ENCODE measurements around the gene DGCR8.

Gene DGCR8

DNA sequence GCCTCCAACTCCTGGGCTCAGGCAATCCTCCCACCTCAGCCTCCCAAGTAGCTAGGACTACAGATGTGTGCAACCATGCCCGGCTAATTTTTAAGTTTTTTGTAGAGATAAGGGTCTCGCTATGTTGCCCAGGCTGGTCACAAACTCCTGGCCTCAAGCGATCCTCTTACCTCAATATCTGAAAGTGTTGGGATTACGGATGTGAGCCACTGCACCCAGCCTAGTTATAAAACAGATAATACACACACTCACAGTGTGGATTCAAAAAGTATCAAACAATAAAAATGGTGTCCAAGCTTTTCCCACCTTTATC, 71.2 kb downstream of the DGCR8 start:
- H3K4me3 ChIP-seq (ENCODE audit: low read depth, low read length): no peak overlapping the region
- TF ChIP-seq, protein P1, sequence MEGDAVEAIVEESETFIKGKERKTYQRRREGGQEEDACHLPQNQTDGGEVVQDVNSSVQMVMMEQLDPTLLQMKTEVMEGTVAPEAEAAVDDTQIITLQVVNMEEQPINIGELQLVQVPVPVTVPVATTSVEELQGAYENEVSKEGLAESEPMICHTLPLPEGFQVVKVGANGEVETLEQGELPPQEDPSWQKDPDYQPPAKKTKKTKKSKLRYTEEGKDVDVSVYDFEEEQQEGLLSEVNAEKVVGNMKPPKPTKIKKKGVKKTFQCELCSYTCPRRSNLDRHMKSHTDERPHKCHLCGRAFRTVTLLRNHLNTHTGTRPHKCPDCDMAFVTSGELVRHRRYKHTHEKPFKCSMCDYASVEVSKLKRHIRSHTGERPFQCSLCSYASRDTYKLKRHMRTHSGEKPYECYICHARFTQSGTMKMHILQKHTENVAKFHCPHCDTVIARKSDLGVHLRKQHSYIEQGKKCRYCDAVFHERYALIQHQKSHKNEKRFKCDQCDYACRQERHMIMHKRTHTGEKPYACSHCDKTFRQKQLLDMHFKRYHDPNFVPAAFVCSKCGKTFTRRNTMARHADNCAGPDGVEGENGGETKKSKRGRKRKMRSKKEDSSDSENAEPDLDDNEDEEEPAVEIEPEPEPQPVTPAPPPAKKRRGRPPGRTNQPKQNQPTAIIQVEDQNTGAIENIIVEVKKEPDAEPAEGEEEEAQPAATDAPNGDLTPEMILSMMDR (IDR thresholded peaks at IDR 0.05; ENCODE audit: insufficient read depth, low read length, missing control alignments): no peak
- no peak for DNase-seq (ENCODE audit: low read depth, low spot score)
- ChIA-PET POLR2A (no interaction called here), CTCF (interaction anchor here (1.1 kb wide), 1 partner anchor 14 kb away, joined by 3 read pairs; no protein-coding TSS in a partner anchor)

DNA sequence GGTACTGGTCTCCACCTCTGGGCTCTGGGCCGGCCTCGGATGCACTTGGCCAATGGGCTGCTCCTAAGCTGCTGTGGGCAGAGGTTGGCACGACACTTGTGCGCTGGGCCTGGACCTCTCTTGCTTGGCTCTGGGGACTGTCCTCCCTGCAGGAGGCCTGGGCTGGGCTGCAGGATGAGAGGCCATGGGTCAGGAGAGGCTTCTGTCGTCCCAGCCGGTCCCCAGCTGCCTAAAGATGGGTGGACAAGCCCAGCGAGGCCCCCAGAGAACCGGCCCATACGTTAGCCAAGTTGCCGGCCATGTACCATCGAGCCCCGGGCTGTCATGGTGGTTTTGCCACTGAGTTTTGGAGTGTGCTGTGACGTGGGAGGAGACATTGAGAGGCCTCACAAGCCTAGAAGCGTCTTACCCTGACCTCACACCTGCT, 72.4 kb downstream of the DGCR8 start:
- DNase-seq (ENCODE audit: low read depth, low spot score): no peak
- TF ChIP-seq, protein P1 (IDR thresholded peaks at IDR 0.05; ENCODE audit: insufficient read depth, low read length, missing control alignments): no peak
- CTCF ChIA-PET: no interaction called here
- no peak overlapping the region for H3K4me3 ChIP-seq (ENCODE audit: low read depth, low read length)
- POLR2A ChIA-PET: no interaction called here

DNA sequence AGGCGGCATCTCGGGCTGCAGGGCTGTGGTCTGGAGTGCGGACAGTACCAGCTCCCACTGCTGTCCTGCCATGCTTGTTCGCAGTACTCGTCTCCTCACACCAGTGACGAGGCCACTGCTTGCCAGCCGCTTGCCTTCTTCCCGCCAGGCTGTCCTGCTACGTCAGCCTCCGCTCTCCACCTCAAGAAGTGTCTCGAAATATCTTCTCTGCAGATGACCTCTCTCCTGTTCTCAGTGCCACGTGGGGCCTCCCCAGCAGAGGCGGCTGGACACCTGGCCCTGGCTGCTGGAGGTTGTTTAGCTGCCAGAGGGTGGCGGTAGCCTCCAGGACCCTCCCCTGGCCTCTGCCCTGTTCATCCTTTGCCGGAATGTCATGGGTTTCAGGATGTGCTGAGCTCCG, 73.9 kb downstream of the DGCR8 start:
- DNase-seq (ENCODE audit: low read depth, low spot score): no peak
- TF ChIP-seq, protein P1 (IDR thresholded peaks at IDR 0.05; ENCODE audit: insufficient read depth, low read length, missing control alignments): no peak
- H3K4me3 ChIP-seq (ENCODE audit: low read depth, low read length): no peak overlapping the region
- POLR2A ChIA-PET: no interaction called here
- CTCF ChIA-PET: interaction anchor here (1.2 to 5.6 kb wide), 5 partner anchors 9 to 303 kb away, joined by 3 to 89 read pairs (median 4); no protein-coding TSS in a partner anchor

DNA sequence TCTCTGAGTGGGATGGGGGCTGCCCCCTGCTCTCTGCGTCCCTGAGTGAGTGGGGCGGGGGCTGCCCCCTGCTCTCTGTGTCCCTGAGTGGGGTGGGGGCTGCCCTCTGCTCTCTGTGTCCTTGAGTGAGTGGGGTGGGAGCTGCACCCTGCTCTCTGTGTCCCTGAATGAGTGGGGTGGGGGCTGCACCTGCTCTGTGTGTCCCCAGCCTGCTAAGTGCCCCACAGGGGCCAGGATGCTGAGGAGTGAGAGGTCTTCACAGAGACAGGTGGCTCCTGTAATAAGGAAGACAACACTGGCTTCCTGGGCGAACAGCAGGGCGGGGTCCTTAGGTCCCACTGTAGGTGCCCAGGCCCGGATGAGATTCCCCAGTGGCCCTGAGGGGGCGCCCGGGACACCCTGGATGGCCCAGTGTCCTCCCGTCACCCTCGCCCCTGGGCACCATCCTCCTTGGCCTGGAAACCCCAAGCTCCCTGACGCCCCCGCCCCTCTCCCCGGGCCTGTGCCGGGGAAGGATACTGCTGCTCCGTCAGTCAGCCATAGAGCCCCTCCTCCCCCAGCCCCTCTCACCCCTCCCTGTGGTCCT, 74.7 kb downstream of the DGCR8 start:
- peak overlapping the region; percentile 43 for H3K4me3 ChIP-seq (ENCODE audit: low read depth, low read length)
- no peak for DNase-seq (ENCODE audit: low read depth, low spot score)
- POLR2A ChIA-PET: no interaction called here
- TF ChIP-seq, protein P1 (IDR thresholded peaks at IDR 0.05; ENCODE audit: insufficient read depth, low read length, missing control alignments): no peak
- CTCF ChIA-PET: interaction anchor here (1.3 to 5.6 kb wide), 2 partner anchors 10 to 129 kb away, joined by 5 to 89 read pairs; no protein-coding TSS in a partner anchor

DNA sequence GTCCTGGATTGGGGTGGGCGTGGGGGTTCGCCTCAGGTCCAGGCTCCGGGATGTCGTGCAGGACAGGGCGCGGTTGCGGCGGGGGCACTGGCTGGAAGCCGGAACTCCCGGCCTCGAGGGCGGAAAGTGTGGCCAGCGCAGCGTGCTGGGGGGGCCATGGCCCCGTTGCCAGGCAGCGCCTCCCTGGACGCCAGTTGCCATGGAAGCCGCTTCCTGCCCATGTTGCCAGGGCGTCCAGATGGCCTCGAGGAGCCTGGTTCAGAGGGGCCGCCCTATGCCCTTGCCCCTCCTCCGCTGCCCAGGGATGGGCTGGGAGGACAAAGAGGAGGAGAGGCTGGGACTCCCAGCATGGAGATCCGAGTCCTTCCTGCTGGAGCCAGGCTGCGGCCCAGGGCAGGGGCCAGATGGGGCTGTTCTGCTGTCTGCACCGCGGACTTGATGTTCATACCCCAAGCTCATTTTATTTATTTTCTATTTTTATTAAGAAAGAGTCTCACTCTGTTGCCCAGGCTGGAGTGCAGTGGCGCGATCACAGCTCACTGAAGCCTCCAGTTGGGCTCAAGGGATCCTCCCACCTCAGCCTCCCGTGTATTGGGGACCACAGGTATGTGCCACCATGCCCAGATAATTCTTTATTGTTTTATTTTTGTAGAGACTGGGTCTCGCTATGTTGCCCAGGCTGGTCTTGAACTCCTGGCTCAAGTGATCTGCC, 75.4 kb downstream of the DGCR8 start:
- POLR2A ChIA-PET: no interaction called here
- H3K4me3 ChIP-seq (ENCODE audit: low read depth, low read length): peak overlapping the region; percentile 43

DNA sequence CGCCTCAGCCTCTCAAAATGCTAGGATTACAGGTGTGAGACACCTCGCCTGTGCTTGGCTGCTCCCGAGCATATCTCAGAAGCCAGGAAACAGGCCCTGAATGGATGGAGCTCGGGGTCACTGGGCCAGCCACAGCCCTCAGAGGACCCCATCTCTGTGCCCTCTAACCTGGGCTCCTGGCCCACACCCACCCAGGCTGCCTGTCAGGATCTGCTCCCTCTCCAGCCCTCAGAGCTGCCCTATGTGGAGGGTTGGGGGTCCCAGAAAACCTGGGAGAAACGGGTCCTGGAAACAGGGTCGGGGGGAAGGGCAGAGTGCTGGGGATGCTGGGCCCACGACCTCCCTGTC, 76.0 kb downstream of the DGCR8 start:
- ChIA-PET POLR2A (no interaction called here), CTCF (interaction anchor here (1.0 to 5.6 kb wide), 6 partner anchors 16 to 136 kb away, joined by 5 to 89 read pairs (median 20); no protein-coding TSS in a partner anchor)

More for the DNA sequence above, 75.4 kb downstream of the DGCR8 start:
- TF ChIP-seq, protein P1 (IDR thresholded peaks at IDR 0.05; ENCODE audit: insufficient read depth, low read length, missing control alignments): no peak
- CTCF ChIA-PET: interaction anchor here (0.7 to 5.6 kb wide), 5 partner anchors 114 to 308 kb away, joined by 3 to 89 read pairs (median 26); no protein-coding TSS in a partner anchor
- no peak for DNase-seq (ENCODE audit: low read depth, low spot score)

More for the DNA sequence above, 76.0 kb downstream of the DGCR8 start:
- TF ChIP-seq, protein P1 (IDR thresholded peaks at IDR 0.05; ENCODE audit: insufficient read depth, low read length, missing control alignments): no peak
- H3K4me3 ChIP-seq (ENCODE audit: low read depth, low read length): no peak overlapping the region
- no peak for DNase-seq (ENCODE audit: low read depth, low spot score)
